ENCODE measurements around the gene IGF2BP2.

- peak; percentile 59; the same call in 1 of the 2 replicates for TF ChIP-seq JUN (CRISPR knock-in tag; IDR thresholded peaks at IDR 0.05)
- peak; percentile 82 for TF ChIP-seq JUND (CRISPR knock-in tag; IDR thresholded peaks at IDR 0.05)
- TF ChIP-seq ZNF274 (CRISPR knock-in tag; IDR thresholded peaks at IDR 0.05) = no peak
- TF ChIP-seq CTCF (CRISPR knock-in tag; IDR thresholded peaks at IDR 0.05) = no peak
Observed at GRCh38 chr3:185796431-185797107, 28.3 kb downstream of the IGF2BP2 start.
